A549 (cell line): Measurements from ENCODE around the gene ARF5.

Experiments used
- TF ChIP-seq, protein P1 (sequence below): IDR thresholded peaks from 2 replicates; pipeline ENCODE4 v1.6.1; 2012; ENCODE audit warnings: low read depth, borderline replicate concordance
- TF ChIP-seq, protein P2 (sequence below): fragments of >200 bp; sonication (Bioruptor Twin); formaldehyde crosslinking; IDR thresholded peaks from 3 replicates; pipeline ENCODE4 v1.5.1; 2016

DNA sequence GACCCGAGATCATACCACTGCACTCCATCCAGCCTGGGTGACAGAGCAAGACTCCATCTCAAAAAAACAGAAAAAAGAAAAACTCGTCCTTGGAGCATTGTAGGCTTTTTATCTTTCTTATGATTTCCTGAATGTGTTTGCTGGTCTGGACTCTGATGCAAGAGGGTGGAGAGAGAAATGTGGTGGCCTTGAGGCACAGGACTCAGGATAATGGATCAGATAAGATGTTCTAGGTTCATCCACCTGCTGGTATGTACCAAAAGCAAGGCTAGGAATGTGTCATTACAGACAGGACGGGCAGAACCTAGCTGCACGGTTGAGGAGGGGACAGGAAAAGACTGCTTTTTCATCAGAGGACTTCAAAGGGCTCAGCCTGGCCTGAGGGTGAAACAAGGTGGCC is 36.3 kb upstream of the ARF5 start:
- TF ChIP-seq, protein P1, sequence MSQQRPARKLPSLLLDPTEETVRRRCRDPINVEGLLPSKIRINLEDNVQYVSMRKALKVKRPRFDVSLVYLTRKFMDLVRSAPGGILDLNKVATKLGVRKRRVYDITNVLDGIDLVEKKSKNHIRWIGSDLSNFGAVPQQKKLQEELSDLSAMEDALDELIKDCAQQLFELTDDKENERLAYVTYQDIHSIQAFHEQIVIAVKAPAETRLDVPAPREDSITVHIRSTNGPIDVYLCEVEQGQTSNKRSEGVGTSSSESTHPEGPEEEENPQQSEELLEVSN, result no peak
- TF ChIP-seq, protein P2, sequence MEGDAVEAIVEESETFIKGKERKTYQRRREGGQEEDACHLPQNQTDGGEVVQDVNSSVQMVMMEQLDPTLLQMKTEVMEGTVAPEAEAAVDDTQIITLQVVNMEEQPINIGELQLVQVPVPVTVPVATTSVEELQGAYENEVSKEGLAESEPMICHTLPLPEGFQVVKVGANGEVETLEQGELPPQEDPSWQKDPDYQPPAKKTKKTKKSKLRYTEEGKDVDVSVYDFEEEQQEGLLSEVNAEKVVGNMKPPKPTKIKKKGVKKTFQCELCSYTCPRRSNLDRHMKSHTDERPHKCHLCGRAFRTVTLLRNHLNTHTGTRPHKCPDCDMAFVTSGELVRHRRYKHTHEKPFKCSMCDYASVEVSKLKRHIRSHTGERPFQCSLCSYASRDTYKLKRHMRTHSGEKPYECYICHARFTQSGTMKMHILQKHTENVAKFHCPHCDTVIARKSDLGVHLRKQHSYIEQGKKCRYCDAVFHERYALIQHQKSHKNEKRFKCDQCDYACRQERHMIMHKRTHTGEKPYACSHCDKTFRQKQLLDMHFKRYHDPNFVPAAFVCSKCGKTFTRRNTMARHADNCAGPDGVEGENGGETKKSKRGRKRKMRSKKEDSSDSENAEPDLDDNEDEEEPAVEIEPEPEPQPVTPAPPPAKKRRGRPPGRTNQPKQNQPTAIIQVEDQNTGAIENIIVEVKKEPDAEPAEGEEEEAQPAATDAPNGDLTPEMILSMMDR, result no peak
